ENCODE data around the gene DOCK9.

GRCh38 chr13:98749501-98749900, 228.4 kb downstream of the DOCK9 start:
- TF ChIP-seq SP1 (CRISPR knock-in tag; conservative IDR thresholded peaks at IDR 0.05): no peak
- no peak for TF ChIP-seq CTCF (IDR thresholded peaks at IDR 0.05)
- TF ChIP-seq AFF4 (CRISPR knock-in tag; IDR thresholded peaks at IDR 0.05; ENCODE audit: borderline replicate concordance): no peak
- no peak for TF ChIP-seq ZNF121 (CRISPR knock-in tag; IDR thresholded peaks at IDR 0.05)

Measured in WTC11 (cell line).